Amniotic epithelial cell (primary cell): ENCODE results near the gene CDAN1.

Experiments
- DNase-seq: peaks from one replicate; pipeline ENCODE4 v3.0.0-alpha.2; 2010; ENCODE audit warnings: low read depth

CDAN1 gene

DNA sequence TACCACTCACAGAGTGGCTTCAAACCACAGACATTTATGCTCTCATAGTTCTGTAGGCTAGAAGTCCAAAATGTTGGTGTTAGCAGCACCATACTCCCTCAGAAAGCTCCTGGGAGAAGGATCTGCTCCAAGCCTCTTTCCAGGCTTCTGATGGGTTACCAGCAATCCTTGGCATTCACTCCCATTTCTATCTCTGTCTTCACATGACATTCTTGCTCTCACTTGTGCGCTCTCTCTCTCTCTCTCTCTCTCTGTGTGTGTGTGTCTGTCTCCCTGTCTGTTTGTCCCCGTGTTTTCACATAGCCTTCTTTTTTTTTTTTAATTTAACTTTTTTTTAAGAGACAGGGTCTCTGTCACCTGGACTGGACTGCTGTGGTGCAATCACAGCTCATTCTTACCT, 26.3 kb downstream of the CDAN1 start:
- DNase-seq: peak; percentile 26

DNA sequence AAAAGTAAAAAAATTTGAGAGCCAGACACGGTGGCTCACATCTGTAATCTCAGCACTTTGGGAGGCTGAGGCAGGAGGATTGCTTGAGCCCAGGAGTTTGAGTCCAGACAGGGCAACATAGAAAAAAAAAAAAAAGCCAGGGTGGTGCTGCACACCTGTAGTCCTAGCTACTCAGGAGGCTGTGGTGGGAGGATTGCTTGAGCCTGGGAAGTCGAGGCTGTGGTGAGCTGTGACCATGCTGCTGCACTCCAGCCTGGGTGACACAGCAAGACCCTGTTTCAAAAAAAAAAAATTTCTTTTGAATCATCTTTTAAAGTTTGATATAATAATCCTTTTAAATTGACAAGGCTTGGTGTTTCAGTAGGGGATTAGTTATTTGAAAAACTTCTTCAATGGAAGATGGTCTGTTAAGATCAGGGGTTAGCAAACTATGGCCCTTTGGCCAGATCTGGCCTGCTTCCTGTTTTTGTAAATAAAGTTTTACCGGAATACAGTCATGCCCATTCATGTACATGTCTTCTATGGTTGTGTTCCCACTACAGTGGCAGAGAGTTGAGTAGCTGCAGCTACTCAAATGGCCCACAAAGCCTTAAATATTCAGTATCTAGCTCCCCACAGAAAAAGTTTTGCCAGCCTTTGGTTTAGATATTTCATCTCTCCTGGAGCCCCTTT, 28.9 kb downstream of the CDAN1 start:
- DNase-seq: no peak

DNA sequence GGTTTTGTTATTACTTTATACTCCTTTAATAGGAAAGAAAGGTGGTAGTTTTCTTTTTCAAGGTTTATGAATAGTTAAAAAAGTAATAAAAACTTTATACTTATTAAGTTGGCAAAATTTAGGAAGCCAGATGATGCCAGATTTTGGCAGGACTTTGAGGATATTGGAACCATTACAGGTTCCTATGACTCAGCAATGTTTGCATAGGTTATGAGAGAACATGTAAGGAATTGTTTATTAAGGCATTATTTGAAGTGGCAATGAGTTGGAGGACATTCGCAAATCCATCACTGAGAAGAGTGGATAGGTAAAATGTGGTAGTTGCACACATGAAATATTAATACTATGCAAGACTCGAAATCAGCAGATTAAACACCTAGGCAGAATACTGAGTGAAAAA, 29.9 kb downstream of the CDAN1 start:
- no peak for DNase-seq

DNA sequence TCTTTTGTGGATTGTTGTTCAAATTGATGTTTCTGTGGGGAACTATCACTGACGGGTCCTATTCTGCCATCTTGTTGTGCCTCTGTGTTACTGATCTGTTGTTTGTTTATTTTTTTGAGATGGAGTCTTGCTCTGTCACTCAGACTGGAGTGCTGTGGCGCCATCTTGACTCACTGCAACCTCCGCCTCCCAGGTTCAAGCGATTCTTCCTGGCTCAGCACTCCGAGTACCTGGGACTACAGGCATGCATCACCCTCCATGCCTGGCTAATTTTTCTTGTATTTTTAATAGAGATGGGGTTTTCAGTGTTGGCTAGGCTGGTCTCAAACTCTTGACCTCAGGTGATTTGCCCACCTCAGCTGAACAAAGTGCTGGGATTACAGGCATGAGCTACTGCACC, 31.6 kb downstream of the CDAN1 start:
- no peak for DNase-seq

DNA sequence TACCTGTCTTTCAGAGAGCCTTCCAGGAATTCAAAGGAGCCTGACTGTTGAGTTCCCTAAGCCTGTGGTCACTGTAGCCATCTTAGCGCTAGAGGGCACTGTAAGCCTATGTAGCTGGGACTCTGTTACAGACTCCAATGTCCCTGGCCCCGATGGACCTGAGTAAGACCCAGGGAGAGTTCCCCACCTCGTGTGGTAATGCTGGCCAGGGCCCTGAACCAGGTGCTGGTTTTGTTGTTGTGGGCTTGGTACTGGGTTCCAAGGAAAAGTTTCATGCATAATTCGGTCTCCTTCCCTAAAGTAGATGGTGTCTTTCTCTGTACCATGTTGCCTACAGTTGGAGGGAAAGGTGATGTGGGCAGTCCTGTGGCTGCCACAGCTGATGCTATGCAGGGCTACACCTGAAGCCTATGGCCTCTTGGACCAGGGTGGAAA, 32.4 kb downstream of the CDAN1 start:
- peak; percentile 65 for DNase-seq

DNA sequence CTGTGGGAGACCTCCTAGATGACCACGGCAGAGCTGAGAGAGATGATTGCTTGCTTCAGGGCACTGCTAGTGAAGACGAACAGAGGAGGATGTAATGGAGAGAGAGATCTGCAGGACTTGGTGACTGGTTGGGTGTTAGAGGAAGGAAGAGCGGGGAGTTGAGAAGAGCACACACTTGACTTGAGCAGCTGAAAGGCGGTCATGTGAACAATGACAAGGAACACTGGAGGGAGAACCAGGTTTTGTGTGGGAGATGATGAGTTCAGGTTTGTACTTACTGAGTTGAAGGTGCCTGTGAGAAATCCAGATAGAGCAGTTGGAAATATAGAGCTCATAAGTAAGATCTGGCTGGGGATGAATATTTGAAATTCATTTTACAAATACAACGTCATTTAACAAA, 40.3 kb downstream of the CDAN1 start:
- DNase-seq: no peak

DNA sequence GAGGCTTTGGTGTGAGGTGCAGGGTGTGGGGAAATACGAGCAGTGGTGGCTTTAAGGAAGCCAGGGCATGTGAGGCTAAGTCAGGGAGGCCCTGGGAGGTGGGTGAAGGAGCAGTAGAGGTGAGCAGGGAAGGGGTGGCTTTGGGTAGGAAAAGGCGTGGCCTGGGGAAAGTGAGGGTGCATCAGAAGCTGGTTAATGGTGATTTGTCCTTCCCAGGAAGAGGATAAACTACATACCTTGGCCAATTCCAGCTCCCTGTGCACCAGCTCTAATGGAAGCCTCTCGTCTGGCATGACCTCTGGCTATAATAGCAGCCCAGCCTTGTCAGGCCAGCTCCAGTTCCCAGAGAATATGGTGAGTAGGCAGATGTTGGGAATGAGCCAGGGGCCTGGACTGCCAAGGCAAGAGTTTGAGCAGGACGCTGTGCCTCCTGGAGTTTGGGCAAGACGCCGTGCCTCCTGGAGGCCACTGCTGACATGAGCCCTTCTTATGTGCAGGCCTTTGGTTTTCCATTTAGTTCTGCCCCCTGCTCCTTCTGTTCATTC, 41.3 kb downstream of the CDAN1 start:
- DNase-seq: no peak

DNA sequence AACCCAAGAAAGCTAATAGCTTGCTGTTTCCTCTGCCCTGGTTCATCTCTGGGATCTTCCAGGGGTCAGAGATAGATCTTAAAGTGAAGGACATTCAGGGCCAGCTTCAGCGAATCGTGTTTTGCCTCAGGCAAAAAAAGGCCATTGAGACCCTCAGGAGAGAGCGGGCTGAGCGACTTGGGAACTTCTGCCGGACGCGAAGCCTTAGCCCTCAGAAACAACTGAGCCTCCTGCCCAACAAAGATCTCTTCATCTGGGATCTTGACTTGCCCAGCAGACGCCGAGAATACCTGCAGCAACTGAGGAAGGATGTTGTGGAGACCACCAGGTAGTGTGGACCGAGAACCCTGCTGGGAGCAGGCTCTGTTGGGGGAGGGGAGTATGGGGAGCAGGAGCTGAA, 42.5 kb downstream of the CDAN1 start:
- DNase-seq: no peak

DNA sequence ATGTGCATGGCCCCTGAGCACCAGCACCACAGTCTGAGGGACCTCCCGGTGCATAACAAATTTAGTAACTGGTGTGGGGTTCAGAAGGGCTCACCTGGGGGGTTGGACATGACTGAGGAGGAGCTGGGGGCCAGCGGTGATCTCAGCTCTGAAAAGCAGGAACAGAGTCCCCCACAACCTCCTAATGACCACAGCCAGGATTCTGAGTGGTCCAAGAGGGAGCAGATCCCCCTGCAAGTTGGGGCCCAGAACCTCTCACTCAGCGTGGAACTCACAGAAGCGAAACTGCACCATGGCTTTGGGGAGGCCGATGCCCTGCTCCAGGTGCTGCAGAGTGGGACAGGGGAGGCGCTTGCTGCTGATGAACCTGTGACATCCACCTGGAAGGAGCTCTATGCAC, 43.0 kb downstream of the CDAN1 start:
- no peak for DNase-seq

DNA sequence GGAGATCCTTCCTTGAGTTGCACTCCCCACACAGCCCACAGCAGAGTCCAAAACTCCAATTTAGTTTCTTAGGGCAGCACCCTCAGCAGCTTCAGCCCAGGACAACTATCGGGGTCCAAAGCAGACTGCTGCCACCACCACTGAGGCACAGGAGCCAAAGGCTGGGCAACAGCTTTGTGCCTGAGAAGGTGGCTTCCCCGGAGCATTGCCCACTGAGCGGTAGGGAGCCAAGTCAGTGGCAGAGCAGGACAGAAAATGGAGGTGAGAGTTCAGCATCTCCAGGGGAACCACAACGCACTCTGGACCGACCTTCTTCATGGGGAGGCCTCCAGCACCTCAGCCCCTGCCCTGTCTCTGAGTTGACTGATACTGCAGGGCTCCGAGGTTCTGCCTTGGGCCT, 43.4 kb downstream of the CDAN1 start:
- no peak for DNase-seq

DNA sequence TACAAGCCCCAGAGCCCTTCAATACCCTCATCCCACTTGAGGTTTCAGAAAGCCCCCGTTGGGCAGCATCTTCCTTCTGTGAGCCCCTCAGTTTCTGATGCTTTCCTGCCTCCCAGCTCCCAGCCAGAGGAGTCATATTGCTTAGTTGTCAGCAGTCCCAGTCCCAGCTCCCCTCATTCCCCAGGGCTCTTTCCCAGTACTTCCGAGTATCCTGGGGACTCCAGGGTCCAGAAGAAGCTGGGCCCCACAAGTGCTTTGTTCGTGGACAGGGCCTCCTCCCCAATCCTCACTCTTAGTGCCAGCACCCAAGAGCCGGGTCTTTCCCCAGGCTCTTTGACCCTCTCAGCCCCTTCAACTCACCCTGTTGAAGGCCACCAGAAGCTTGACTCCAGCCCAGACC, 43.9 kb downstream of the CDAN1 start:
- no peak for DNase-seq

DNA sequence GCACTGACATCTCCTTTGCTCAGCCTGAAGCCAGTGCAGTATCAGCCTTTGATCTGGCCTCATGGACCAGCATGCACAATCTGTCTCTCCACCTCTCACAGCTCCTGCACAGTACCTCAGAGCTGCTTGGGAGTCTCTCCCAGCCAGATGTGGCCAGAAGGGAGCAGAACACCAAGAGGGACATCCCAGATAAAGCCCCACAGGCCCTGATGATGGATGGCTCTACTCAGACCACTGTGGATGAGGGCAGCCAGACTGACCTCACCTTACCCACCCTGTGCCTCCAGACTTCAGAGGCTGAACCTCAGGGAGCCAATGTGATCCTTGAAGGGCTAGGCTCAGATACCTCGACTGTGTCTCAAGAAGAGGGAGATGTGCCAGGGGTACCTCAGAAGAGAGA, 44.4 kb downstream of the CDAN1 start:
- no peak for DNase-seq

DNA sequence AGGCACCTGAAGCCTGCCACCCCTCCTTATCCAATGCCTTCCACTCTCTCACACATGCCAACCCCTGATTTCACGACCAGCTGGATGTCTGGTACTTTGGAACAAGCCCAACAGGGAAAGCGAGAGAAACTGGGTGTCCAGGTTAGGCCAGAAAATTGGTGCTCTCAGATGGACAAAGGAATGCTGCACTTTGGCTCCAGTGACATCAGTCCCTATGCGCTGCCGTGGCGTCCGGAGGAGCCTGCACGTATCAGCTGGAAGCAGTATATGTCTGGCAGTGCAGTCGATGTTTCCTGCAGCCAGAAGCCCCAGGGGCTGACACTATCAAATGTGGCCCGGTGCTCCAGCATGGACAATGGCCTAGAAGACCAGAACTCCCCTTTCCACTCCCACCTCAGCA, 45.2 kb downstream of the CDAN1 start:
- DNase-seq: no peak

DNA sequence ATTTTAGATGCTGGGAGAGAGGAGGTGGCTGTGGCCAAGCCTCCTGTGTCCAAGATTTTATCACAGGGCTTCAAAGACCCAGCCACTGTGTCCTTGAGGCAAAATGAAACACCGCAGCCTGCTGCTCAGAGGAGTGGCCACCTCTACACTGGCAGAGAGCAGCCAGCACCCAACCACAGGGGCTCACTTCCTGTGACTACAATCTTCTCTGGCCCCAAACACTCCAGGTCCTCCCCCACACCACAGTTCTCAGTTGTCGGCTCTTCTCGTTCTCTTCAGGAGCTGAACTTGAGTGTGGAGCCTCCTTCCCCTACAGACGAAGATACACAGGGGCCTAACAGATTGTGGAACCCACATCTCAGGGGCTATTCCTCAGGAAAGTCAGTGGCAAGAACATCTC, 45.6 kb downstream of the CDAN1 start:
- DNase-seq: no peak

DNA sequence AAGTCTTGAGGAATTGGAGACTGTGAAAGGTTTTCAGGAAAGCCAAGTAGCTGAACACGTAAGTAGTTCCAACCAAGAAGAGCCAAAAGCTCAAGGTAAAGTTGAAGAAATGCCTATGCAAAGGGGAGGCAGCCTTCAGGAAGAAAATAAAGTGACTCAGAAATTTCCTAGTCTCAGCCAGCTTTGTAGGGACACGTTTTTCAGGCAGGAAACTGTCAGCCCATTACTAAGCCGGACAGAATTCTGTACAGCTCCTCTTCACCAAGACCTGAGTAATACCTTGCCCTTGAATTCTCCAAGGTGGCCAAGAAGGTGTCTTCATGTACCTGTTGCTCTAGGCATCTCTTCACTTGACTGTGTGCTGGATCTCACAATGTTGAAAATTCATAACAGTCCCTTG, 48.6 kb downstream of the CDAN1 start:
- no peak for DNase-seq

DNA sequence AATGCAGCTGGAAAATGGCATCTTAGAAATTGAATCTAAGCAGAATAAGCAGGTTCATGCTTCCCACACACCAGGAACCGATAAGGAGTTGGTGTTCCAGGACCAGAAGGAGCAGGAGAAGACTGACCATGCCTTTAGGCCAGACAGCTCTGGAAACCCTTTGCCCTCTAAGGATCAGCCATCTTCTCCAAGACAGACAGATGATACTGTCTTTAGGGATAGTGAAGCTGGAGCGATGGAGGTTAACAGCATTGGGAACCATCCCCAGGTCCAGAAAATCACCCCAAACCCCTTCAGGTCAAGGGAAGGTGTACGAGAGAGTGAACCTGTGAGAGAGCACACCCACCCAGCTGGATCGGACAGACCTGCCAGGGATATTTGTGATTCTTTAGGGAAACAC, 49.2 kb downstream of the CDAN1 start:
- no peak for DNase-seq

DNA sequence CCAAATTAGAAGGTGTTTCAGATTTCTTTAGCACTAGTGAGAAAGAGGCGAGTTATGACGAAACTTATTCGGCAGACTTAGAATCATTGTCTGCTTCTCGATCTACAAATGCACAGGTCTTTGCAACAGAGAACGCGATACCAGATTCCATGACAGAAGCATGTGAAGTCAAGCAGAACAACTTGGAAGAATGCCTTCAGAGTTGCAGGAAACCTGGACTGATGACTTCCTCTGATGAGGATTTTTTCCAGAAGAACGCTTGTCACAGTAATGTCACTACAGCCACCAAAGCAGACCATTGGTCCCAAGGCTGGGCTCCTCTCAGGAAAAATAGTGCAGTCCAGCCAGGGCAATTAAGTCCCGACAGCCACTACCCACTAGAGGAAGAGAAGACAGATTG, 50.6 kb downstream of the CDAN1 start:
- DNase-seq: no peak

DNA sequence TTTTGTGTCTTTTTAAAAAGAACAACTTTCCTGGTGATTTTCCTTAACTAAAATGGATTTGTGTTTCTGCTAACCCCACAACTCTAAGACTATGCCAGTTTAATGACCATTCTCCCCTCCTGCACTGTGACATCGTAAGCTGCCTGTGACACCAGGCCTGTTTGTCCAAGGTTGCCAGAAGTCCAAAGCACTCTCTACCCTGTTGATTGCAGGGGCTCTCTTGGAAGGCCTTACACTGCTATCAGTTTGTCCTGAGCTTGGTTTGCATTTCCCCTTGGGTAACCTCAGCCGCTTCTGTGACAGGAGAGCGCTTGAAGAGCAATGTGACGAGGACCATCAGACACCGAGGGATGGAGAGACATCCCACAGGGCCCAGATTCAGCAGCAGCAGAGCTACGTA, 55.8 kb downstream of the CDAN1 start:
- no peak for DNase-seq

DNA sequence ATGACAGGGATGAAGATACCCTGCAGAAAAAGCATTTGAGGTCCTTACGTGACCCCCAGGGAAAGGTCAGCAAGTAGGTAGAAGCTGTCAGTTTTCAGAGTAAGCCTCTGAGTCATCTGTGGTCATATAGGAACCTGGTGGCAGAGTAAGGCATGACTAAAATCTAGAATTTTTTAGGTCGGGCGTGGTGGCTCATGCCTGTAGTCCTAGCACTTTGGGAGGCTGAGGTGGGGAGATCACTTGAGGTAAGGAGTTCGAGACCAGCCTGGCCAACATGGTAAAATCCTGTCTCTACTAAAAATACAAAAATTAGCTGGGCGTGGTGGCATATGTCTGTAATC, 56.8 kb downstream of the CDAN1 start:
- peak; percentile 17 for DNase-seq

DNA sequence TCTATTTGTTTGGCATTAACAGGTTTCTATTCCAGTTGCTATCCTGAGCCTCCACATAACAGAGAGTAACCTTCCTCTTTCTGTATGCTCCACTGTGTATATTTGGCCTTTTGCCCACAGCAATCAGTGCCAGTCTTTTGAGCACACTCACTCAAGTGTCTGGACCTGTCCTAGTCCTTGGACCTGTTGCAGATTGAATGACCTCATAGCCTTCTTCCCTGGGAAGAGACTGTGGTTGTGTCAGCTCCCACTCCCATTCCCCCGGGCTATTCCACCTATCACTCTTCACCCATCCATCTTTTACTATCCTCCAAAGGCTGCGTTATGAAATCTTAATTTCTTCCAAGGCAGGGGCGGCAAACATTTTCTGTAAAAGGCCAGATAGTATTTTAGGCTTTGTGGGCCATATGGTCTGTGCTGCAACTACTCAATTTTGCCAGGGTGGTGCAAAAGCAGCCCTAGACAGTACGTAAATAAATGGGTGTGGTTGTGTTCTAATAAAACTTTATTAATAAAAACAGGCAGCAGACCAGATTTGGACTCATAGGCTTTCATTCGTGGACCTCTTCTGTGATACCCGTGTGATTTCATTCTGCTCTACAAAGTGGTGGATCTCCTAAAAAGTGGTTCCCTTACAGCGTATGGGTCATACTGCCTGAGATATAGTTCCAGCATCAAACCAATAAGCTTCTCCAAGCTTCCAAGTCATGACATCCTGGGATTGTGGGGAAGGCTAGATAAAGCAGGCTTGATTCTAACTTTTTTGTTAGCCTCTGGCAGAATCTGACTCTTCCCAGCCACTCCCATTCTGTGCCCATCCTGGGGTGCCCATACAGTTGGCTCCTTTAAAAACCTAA, 57.4 kb downstream of the CDAN1 start:
- peak; percentile 15 for DNase-seq

DNA sequence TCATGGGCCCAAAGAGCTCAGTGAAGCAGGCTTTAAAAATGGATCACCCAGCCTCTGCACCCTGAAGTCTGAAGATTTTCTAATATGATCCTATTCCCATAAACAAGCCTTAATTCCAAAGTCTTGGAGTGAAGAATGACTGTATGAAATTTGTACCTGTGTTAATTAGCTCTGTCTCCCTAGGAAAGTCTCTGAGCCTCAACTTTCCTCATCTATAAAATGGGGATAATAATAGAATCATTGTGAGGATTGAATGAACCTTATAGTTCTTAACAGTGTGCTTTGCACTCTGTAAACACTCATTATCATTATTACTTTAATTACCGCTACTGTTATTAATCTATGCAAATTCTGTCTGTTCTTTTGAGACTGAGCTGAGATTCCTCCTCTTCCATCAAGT, 61.9 kb downstream of the CDAN1 start:
- DNase-seq: no peak

DNA sequence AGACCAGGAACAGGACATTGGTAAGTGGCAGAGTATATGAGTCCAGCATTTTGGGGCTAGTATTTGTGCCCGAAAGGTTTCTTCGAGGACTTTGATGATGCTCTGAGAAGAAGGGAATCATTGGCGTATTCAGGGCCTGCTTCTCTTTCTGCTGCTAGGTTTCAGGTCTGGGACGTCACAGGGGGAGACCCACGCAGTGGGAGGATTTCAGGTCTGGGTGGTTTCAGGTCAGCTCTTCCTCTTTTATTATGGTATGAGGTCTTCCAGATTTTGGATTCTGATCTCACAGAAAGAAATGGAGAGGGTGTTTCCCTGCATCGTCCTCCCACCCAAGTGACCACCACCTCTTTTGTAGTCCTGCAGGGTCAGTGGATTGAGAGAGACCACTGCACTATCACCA, 62.5 kb downstream of the CDAN1 start:
- no peak for DNase-seq
